GM19455 (cell line): Measurements from ENCODE around the gene APLF.
"Not testable (repeated sequence)": the region's sequence is repeated elsewhere in the genome, so short reads cannot be mapped to it uniquely, and the experiment has no call there.

ENCODE experiments used
- ATAC-seq: cut with Tn5 transposase; IDR thresholded peaks from one replicate; pipeline ENCODE4 v1.9.1; 2021; ENCODE audit not compliant: unreplicated experiment

Gene APLF

GRCh38 chr2:68521037-68521436, 53.7 kb downstream of the APLF start:
- no peak for ATAC-seq

- ATAC-seq, result not testable (repeated sequence)
Observed at GRCh38 chr2:68526943-68527342, 59.6 kb downstream of the APLF start.

GRCh38 chr2:68527343-68528081, 60.1 kb downstream of the APLF start:
- ATAC-seq, result not testable (repeated sequence)

- ATAC-seq, result not testable (repeated sequence)
Observed at GRCh38 chr2:68529156-68529555, 61.8 kb downstream of the APLF start.

- not testable (repeated sequence) for ATAC-seq
Observed at GRCh38 chr2:68529651-68530050, 62.3 kb downstream of the APLF start.

- ATAC-seq, result no peak
Observed at GRCh38 chr2:68536000-68536399, 68.6 kb downstream of the APLF start.

GRCh38 chr2:68537011-68537410, 69.6 kb downstream of the APLF start:
- ATAC-seq, result no peak

- no peak for ATAC-seq
Observed at GRCh38 chr2:68537809-68538208, 70.4 kb downstream of the APLF start.

- ATAC-seq, result no peak
Observed at GRCh38 chr2:68544811-68545210, 77.4 kb downstream of the APLF start.

- no peak for ATAC-seq
Observed at GRCh38 chr2:68548396-68548795, 81.0 kb downstream of the APLF start.

- no peak for ATAC-seq
Observed at GRCh38 chr2:68553098-68553497, 85.7 kb downstream of the APLF start.

GRCh38 chr2:68555425-68556206, 88.2 kb downstream of the APLF start:
- not testable (repeated sequence) for ATAC-seq

- ATAC-seq, result no peak
Observed at GRCh38 chr2:68556381-68556780, 89.0 kb downstream of the APLF start.

GRCh38 chr2:68558576-68558975, 91.2 kb downstream of the APLF start:
- ATAC-seq, result no peak

GRCh38 chr2:68559692-68560091, 92.3 kb downstream of the APLF start:
- no peak for ATAC-seq

- no peak for ATAC-seq
Observed at GRCh38 chr2:68560545-68560944, 93.2 kb downstream of the APLF start.

- no peak for ATAC-seq
Observed at GRCh38 chr2:68561372-68561771, 94.0 kb downstream of the APLF start.

- no peak for ATAC-seq
Observed at GRCh38 chr2:68562934-68563333, 95.5 kb downstream of the APLF start.

- no peak for ATAC-seq
Observed at GRCh38 chr2:68564426-68564825, 97.0 kb downstream of the APLF start.

GRCh38 chr2:68565273-68565672, 97.9 kb downstream of the APLF start:
- no peak for ATAC-seq

- ATAC-seq, result no peak
Observed at GRCh38 chr2:68565858-68566257, 98.5 kb downstream of the APLF start.

GRCh38 chr2:68566362-68566761, 99.0 kb downstream of the APLF start:
- no peak for ATAC-seq
